ENCODE data around the gene DENND2A. TPM values are rescaled to one million over a fixed set of nuclear protein-coding genes. Genes with fewer than 3 reads are reported as not detected.

DENND2A gene
- total RNA-seq, 1 donor from 2014 or later: 39.8 TPM

GRCh38 chr7:140521421-140521820 lies 119.2 kb downstream of the DENND2A start:
- Mint-ChIP-seq H3K27ac (peak overlapping the region; percentile 77), H3K4me3 (ENCODE audit: low read depth) (no peak overlapping the region)

GRCh38 chr7:140519007-140519399 lies 121.6 kb downstream of the DENND2A start:
- Mint-ChIP-seq H3K4me3 (ENCODE audit: low read depth) (no peak overlapping the region), H3K9me3 (ENCODE audit: low read depth) (no peaks in the 10 kb centered on the region), H3K27ac (no peak overlapping the region), H3K4me1 (ENCODE audit: low read depth) (peaks cover 1% of the 10 kb centered on the region), H3K27me3 (no peaks in the 10 kb centered on the region), H3K36me3 (ENCODE audit: insufficient read depth) (peaks cover 18% of the 10 kb centered on the region)
- no peak for DNase-seq (ENCODE audit: low spot score, unreplicated experiment)
- no peak for TF ChIP-seq CTCF (IDR thresholded peaks at IDR 0.05; ENCODE audit: unreplicated experiment)

More at GRCh38 chr7:140521421-140521820, 119.2 kb downstream of the DENND2A start:
- TF ChIP-seq CTCF (IDR thresholded peaks at IDR 0.05; ENCODE audit: unreplicated experiment): no peak
- Mint-ChIP-seq H3K36me3 (ENCODE audit: insufficient read depth) (peaks cover 18% of the 10 kb centered on the region), H3K9me3 (ENCODE audit: low read depth) (no peaks in the 10 kb centered on the region), H3K27me3 (no peaks in the 10 kb centered on the region), H3K4me1 (ENCODE audit: low read depth) (peaks cover 1% of the 10 kb centered on the region)
- no peak for DNase-seq (ENCODE audit: low spot score, unreplicated experiment)

- Mint-ChIP-seq H3K4me1 (ENCODE audit: low read depth) (peaks cover 1% of the 10 kb centered on the region), H3K27me3 (no peaks in the 10 kb centered on the region), H3K4me3 (ENCODE audit: low read depth) (no peak overlapping the region), H3K9me3 (ENCODE audit: low read depth) (no peaks in the 10 kb centered on the region), H3K36me3 (ENCODE audit: insufficient read depth) (peaks cover 16% of the 10 kb centered on the region), H3K27ac (no peak overlapping the region)
- TF ChIP-seq CTCF (IDR thresholded peaks at IDR 0.05; ENCODE audit: unreplicated experiment): no peak
- no peak for DNase-seq (ENCODE audit: low spot score, unreplicated experiment)
These were observed 122.1 kb downstream of the DENND2A start for GRCh38 chr7:140518370-140519006.

GRCh38 chr7:140517546-140518369 lies 122.9 kb downstream of the DENND2A start:
- peak overlapping the region; percentile 35 for H3K27ac Mint-ChIP-seq

More at GRCh38 chr7:140517546-140518369, 122.9 kb downstream of the DENND2A start:
- Mint-ChIP-seq H3K4me3 (ENCODE audit: low read depth) (no peak overlapping the region), H3K36me3 (ENCODE audit: insufficient read depth) (peaks cover 14% of the 10 kb centered on the region), H3K27me3 (no peaks in the 10 kb centered on the region), H3K9me3 (ENCODE audit: low read depth) (no peaks in the 10 kb centered on the region), H3K4me1 (ENCODE audit: low read depth) (peaks cover 1% of the 10 kb centered on the region)
- peak; percentile 79 for DNase-seq (ENCODE audit: low spot score, unreplicated experiment)
- TF ChIP-seq CTCF (IDR thresholded peaks at IDR 0.05; ENCODE audit: unreplicated experiment): peak; percentile 85

Measured in progenitor cell of endocrine pancreas (in vitro differentiated cells).